Pons (tissue), 1 donor: Measurements from ENCODE around the gene ARID3C.

ENCODE experiments used
- DNase-seq: peaks from one replicate; pipeline ENCODE4 v3.0.0-alpha.2; 2016; ENCODE audit warnings: low spot score

The ARID3C gene

GRCh38 chr9:34594177-34594576 is 34.7 kb downstream of the ARID3C start:
- DNase-seq = no peak

- DNase-seq = no peak
Observed at GRCh38 chr9:34592895-34593601, 35.8 kb downstream of the ARID3C start.

GRCh38 chr9:34591917-34592866 is 36.7 kb downstream of the ARID3C start:
- DNase-seq = no peak

GRCh38 chr9:34591248-34591916 is 37.5 kb downstream of the ARID3C start:
- DNase-seq = peak; percentile 63

GRCh38 chr9:34590381-34591247 is 38.3 kb downstream of the ARID3C start:
- DNase-seq = no peak

- DNase-seq = no peak
Observed at GRCh38 chr9:34589636-34590380, 39.1 kb downstream of the ARID3C start, which contains the start of gene CNTFR. CNTFR (minus strand) TSS chr9:34589724; CDS start chr9:34568981, 20,743 bp downstream.

GRCh38 chr9:34588671-34589635 is 39.9 kb downstream of the ARID3C start:
- DNase-seq = no peak

- DNase-seq = no peak
Observed at GRCh38 chr9:34587271-34587670, 41.6 kb downstream of the ARID3C start.

GRCh38 chr9:34585946-34586669 is 42.8 kb downstream of the ARID3C start:
- DNase-seq = no peak

GRCh38 chr9:34584970-34585369 is 43.9 kb downstream of the ARID3C start:
- no peak for DNase-seq

- no peak for DNase-seq
Observed at GRCh38 chr9:34582787-34583186, 46.1 kb downstream of the ARID3C start.

GRCh38 chr9:34581318-34581717 is 47.5 kb downstream of the ARID3C start:
- no peak for DNase-seq

GRCh38 chr9:34580358-34580757 is 48.5 kb downstream of the ARID3C start:
- no peak for DNase-seq

- no peak for DNase-seq
Observed at GRCh38 chr9:34579808-34580163, 49.1 kb downstream of the ARID3C start.

GRCh38 chr9:34579104-34579807 is 49.6 kb downstream of the ARID3C start:
- DNase-seq = no peak

- DNase-seq = no peak
Observed at GRCh38 chr9:34578241-34579103, 50.4 kb downstream of the ARID3C start.
